IPS-NIHi7 (cell line): ENCODE results near the gene TARBP1.

Source experiments
- DNase-seq: peaks from one replicate; pipeline ENCODE4 v3.0.0; 2012; ENCODE audit warnings: mixed read lengths; ENCODE audit errors: extremely low spot score

Gene TARBP1

GRCh38 chr1:234342774-234343173, 136.2 kb downstream of the TARBP1 start:
- DNase-seq, result no peak
